ENCODE data around the gene STK38. TPM values are rescaled to one million over a fixed set of nuclear protein-coding genes. Genes with fewer than 3 reads are reported as not detected.

STK38 gene
- total and polyA plus RNA-seq, 9 of the 15 experiments (the other 6 are each of a cell fraction or from before 2014, with no cell fraction given), result 5.7 to 28.7 (median 19.5) TPM

- no peak overlapping the region for H2AFZ ChIP-seq (ENCODE audit: low read depth, low read length)
- peaks cover 16% of the 10 kb centered on the region for H4K20me1 ChIP-seq (replicated peaks; ENCODE audit: control insufficient read depth, insufficient read depth, low read length)
- FAIRE-seq (no peak), DNase-seq (ENCODE audit: extremely low read depth in 1 of 4, low spot score in 3 of 4) (no peak), ATAC-seq (no peak)
- POLR2A ChIA-PET, result interaction anchor here (0.7 to 3.1 kb wide), 6 partner anchors 9 to 116 kb away, joined by 3 to 19 read pairs (median 9); no protein-coding TSS in a partner anchor
- H3K4me2 ChIP-seq (ENCODE audit: insufficient read depth, low read length), result no peak overlapping the region
- H3K4me1 ChIP-seq (replicated peaks in 1 of 2; ENCODE audit: control insufficient read depth in 2 of 2, insufficient read depth in 2 of 2, low read length in 2 of 2), result peaks cover 12 to 15% of the 10 kb centered on the region in 2 experiments
- no peak overlapping the region for H3K27ac ChIP-seq (ENCODE audit: extremely low read depth, low read depth, low read length)
- H3K4me3 ChIP-seq, result no peak overlapping the region
- WGBS (ENCODE audit: insufficient coverage, low coverage, missing lambda C conversion rate), result 85% methylated on average over 1 of the region's 1 CpG
- BruUV-seq (replicated peaks), result no TSS peak
- 0 out of 3 replicates have a peak, but pooled peaks cover 4% of the 10 kb centered on the region for H3K79me2 ChIP-seq (ENCODE audit: control insufficient read depth, insufficient read depth, low read length)
- no peaks in the 10 kb centered on the region for H3K27me3 ChIP-seq (ENCODE audit: control insufficient read depth in 2 of 2, insufficient read depth in 2 of 2, low read length in 2 of 2)
- TF ChIP-seq MLX (CRISPR knock-in tag; conservative IDR thresholded peaks at IDR 0.05) (no peak), NFYB (IDR thresholded peaks at IDR 0.05; ENCODE audit: extremely low read depth, insufficient read length) (no peak), POLR2AphosphoS2 (IDR thresholded peaks at IDR 0.05; ENCODE audit: low read length) (no peak), POLR2G (IDR thresholded peaks at IDR 0.05; ENCODE audit: low read depth, low read length) (no peak), NCOA4 (IDR thresholded peaks at IDR 0.05; ENCODE audit: partially characterized antibody) (no peak), SREBF2 (CRISPR knock-in tag; IDR thresholded peaks at IDR 0.05) (no peak), GATAD2A (IDR thresholded peaks at IDR 0.05) (no peak), KAT7 (CRISPR knock-in tag; IDR thresholded peaks at IDR 0.05; ENCODE audit: borderline replicate concordance) (no peak), CCAR2 (IDR thresholded peaks at IDR 0.05; ENCODE audit: low read depth, low read length) (no peak), CBFB (CRISPR knock-in tag; IDR thresholded peaks at IDR 0.05) (no peak), ZNF717 (CRISPR knock-in tag; IDR thresholded peaks at IDR 0.05) (no peak), ZNF347 (CRISPR knock-in tag; IDR thresholded peaks at IDR 0.05; ENCODE audit: low read depth) (no peak)
- TF ChIP-seq, protein P1, sequence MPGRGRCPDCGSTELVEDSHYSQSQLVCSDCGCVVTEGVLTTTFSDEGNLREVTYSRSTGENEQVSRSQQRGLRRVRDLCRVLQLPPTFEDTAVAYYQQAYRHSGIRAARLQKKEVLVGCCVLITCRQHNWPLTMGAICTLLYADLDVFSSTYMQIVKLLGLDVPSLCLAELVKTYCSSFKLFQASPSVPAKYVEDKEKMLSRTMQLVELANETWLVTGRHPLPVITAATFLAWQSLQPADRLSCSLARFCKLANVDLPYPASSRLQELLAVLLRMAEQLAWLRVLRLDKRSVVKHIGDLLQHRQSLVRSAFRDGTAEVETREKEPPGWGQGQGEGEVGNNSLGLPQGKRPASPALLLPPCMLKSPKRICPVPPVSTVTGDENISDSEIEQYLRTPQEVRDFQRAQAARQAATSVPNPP (IDR thresholded peaks at IDR 0.05; ENCODE audit: borderline replicate concordance, insufficient read depth, insufficient read length), result no peak
- TF ChIP-seq, protein P2, sequence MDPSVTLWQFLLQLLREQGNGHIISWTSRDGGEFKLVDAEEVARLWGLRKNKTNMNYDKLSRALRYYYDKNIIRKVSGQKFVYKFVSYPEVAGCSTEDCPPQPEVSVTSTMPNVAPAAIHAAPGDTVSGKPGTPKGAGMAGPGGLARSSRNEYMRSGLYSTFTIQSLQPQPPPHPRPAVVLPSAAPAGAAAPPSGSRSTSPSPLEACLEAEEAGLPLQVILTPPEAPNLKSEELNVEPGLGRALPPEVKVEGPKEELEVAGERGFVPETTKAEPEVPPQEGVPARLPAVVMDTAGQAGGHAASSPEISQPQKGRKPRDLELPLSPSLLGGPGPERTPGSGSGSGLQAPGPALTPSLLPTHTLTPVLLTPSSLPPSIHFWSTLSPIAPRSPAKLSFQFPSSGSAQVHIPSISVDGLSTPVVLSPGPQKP (CRISPR knock-in tag; IDR thresholded peaks at IDR 0.05), result no peak
- TF ChIP-seq, protein P3, sequence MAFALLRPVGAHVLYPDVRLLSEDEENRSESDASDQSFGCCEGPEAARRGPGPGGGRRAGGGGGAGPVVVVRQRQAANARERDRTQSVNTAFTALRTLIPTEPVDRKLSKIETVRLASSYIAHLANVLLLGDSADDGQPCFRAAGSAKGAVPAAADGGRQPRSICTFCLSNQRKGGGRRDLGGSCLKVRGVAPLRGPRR (CRISPR knock-in tag; IDR thresholded peaks at IDR 0.05), result no peak
- no peaks in the 10 kb centered on the region for H3K9me3 ChIP-seq (replicated peaks; ENCODE audit: control insufficient read depth, insufficient read depth, low read depth, low read length)
- peaks cover 65% of the 10 kb centered on the region for H3K36me3 ChIP-seq (ENCODE audit: control insufficient read depth, insufficient read depth, low read length)
- in situ Hi-C loops (cut with MboI), result no loop called here
- CTCF ChIA-PET (ENCODE audit: low intra/inter-chr PET ratio), result no interaction called here
- intact Hi-C loops (cut with micrococcal nuclease), result loop anchor here (5.0 kb wide), 1 partner anchor 37 kb away; the partner anchor contains the start of genes KCTD20 and PXT1
- no peak overlapping the region for H3K9ac ChIP-seq (ENCODE audit: insufficient read depth in 1 of 2, low read depth in 2 of 2, low read length in 2 of 2)
- no peaks in the 10 kb centered on the region for H3K9me1 ChIP-seq (ENCODE audit: control insufficient read depth, insufficient read depth, low read length)
Measured at GRCh38 chr6:36479256-36479655, 68.0 kb downstream of the STK38 start.

Measured in K562 (cell line).